ENCODE data around the gene GABRB1.
A peak's percentile ranks its signal among the peaks of the same experiment; 100 is the strongest.

GABRB1 gene

GRCh38 chr4:47213971-47214370 is 182.6 kb downstream of the GABRB1 start (continued):
- peak; percentile 86 for TF ChIP-seq ZC3H10 (CRISPR knock-in tag; IDR thresholded peaks at IDR 0.05)
- TF ChIP-seq TOX (CRISPR knock-in tag; IDR thresholded peaks at IDR 0.05; ENCODE audit: borderline replicate concordance) = peak; percentile 79; the same call in 1 of the 2 replicates
- TF ChIP-seq ISL1 (CRISPR knock-in tag; IDR thresholded peaks at IDR 0.05) = peak; percentile 94
- peak; percentile 82 for TF ChIP-seq CREB5 (CRISPR knock-in tag; IDR thresholded peaks at IDR 0.05; ENCODE audit: low read depth)
- 0 out of 2 replicates have a peak, but pooled peaks have one; percentile 23 for TF ChIP-seq ZFP3 (CRISPR knock-in tag; IDR thresholded peaks at IDR 0.05)
- TF ChIP-seq ZNF8 (CRISPR knock-in tag; IDR thresholded peaks at IDR 0.05) = no peak

DNA sequence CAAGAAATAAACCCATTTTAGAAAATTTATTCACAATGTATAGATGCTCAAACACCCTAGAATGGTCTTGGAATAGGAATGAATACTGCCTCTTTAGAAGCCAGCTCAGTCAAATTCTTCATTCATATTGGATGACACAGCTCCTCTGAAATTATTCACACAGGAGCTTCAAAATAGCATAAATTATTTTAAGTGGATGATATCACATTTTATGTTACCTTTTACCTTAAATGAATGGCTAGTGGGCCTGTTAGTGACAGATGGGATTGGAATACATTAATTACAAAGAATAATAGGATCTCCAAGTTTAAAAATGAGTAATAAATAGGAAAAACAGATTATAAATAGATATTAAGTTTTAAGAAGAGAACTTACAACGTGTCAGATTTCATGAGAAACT is 184.4 kb downstream of the GABRB1 start:
- no peak for ATAC-seq

GRCh38 chr4:47217291-47217690 is 185.9 kb downstream of the GABRB1 start:
- ATAC-seq = no peak
- TF ChIP-seq POU6F1 (CRISPR knock-in tag; IDR thresholded peaks at IDR 0.05; ENCODE audit: borderline replicate concordance, low read depth) (no peak), ZNF8 (CRISPR knock-in tag; IDR thresholded peaks at IDR 0.05) (no peak), CSDC2 (CRISPR knock-in tag; IDR thresholded peaks at IDR 0.05) (no peak), RARB (CRISPR knock-in tag; IDR thresholded peaks at IDR 0.05) (no peak), ZNF565 (CRISPR knock-in tag; conservative IDR thresholded peaks at IDR 0.05; ENCODE audit: low read depth) (no peak), ARNTL (CRISPR knock-in tag; IDR thresholded peaks at IDR 0.05; ENCODE audit: borderline replicate concordance, low read depth) (no peak), BACH2 (CRISPR knock-in tag; IDR thresholded peaks at IDR 0.05; ENCODE audit: borderline replicate concordance) (no peak), TSHZ2 (CRISPR knock-in tag; IDR thresholded peaks at IDR 0.05) (no peak)

More for the DNA sequence above, 184.4 kb downstream of the GABRB1 start:
- no peak for TF ChIP-seq GLIS3 (CRISPR knock-in tag; IDR thresholded peaks at IDR 0.05)
- no peak for TF ChIP-seq SNAI2 (CRISPR knock-in tag; IDR thresholded peaks at IDR 0.05)
- no peak for TF ChIP-seq TCF4 (CRISPR knock-in tag; IDR thresholded peaks at IDR 0.05; ENCODE audit: borderline replicate concordance)
- no peak for TF ChIP-seq OSR1 (CRISPR knock-in tag; IDR thresholded peaks at IDR 0.05)
- no peak for TF ChIP-seq ZNF565 (CRISPR knock-in tag; conservative IDR thresholded peaks at IDR 0.05; ENCODE audit: low read depth)
- no peak for TF ChIP-seq ZFP30 (CRISPR knock-in tag; IDR thresholded peaks at IDR 0.05)
- TF ChIP-seq ISL1 (CRISPR knock-in tag; IDR thresholded peaks at IDR 0.05) = peak; percentile 63
- no peak for TF ChIP-seq PPARA (CRISPR knock-in tag; IDR thresholded peaks at IDR 0.05; ENCODE audit: borderline replicate concordance)

DNA sequence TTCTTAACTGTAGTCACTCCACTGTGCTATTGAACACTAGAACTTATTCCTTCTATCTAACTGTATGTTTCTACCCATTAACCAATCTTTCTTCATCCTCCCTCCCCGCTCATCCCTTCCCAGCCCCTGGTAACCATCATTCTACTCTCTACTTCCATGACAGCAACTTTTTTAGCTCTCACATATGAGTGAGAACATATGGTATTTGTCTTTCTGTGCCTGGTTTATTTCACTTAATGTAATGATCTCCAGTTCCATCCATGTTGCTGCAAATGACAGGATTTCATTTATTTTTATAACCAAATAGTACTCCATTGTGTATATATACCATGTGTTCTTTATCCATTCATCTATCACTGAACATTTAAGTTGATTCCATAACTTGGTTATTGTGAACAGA is 186.5 kb downstream of the GABRB1 start:
- no peak for ATAC-seq

GRCh38 chr4:47218631-47219030 is 187.3 kb downstream of the GABRB1 start:
- TF ChIP-seq ZNF70 (CRISPR knock-in tag; IDR thresholded peaks at IDR 0.05) (no peak), ESRRG (CRISPR knock-in tag; IDR thresholded peaks at IDR 0.05) (no peak), SNAI2 (CRISPR knock-in tag; IDR thresholded peaks at IDR 0.05) (no peak), ZFP30 (CRISPR knock-in tag; IDR thresholded peaks at IDR 0.05) (no peak), ISL1 (CRISPR knock-in tag; IDR thresholded peaks at IDR 0.05) (no peak), ARNTL (CRISPR knock-in tag; IDR thresholded peaks at IDR 0.05; ENCODE audit: borderline replicate concordance, low read depth) (no peak), BACH2 (CRISPR knock-in tag; IDR thresholded peaks at IDR 0.05; ENCODE audit: borderline replicate concordance) (no peak), GLIS3 (CRISPR knock-in tag; IDR thresholded peaks at IDR 0.05) (no peak), TCF4 (CRISPR knock-in tag; IDR thresholded peaks at IDR 0.05; ENCODE audit: borderline replicate concordance) (no peak), PATZ1 (CRISPR knock-in tag; IDR thresholded peaks at IDR 0.05; ENCODE audit: borderline replicate concordance) (no peak), RARB (CRISPR knock-in tag; IDR thresholded peaks at IDR 0.05) (no peak), PPARA (CRISPR knock-in tag; IDR thresholded peaks at IDR 0.05; ENCODE audit: borderline replicate concordance) (no peak)
- no peak for ATAC-seq

More for the DNA sequence above, 186.5 kb downstream of the GABRB1 start:
- no peak for TF ChIP-seq ZNF565 (CRISPR knock-in tag; conservative IDR thresholded peaks at IDR 0.05; ENCODE audit: low read depth)
- no peak for TF ChIP-seq SNAI2 (CRISPR knock-in tag; IDR thresholded peaks at IDR 0.05)
- TF ChIP-seq ZC3H10 (CRISPR knock-in tag; IDR thresholded peaks at IDR 0.05) = no peak
- no peak for TF ChIP-seq ZNF8 (CRISPR knock-in tag; IDR thresholded peaks at IDR 0.05)
- TF ChIP-seq ISL1 (CRISPR knock-in tag; IDR thresholded peaks at IDR 0.05) = peak; percentile 49; the same call in 1 of the 2 replicates
- no peak for TF ChIP-seq ARNTL (CRISPR knock-in tag; IDR thresholded peaks at IDR 0.05; ENCODE audit: borderline replicate concordance, low read depth)
- no peak for TF ChIP-seq OSR1 (CRISPR knock-in tag; IDR thresholded peaks at IDR 0.05)

Measured in SK-N-SH treated with all-trans-retinoic acid at 6 μM for 48 hours (cell line).